Measurements from ENCODE around the gene SEC31A.
A peak's percentile ranks its signal among the peaks of the same experiment; 100 is the strongest.

SEC31A gene

GRCh38 chr4:82810176-82810575, 80.8 kb downstream of the SEC31A start:
- H3K79me2 ChIP-seq (ENCODE audit: control insufficient read depth, insufficient read depth, low read length, unreplicated experiment) = no peaks in the 10 kb centered on the region
- no peak overlapping the region for H3K4me3 ChIP-seq (ENCODE audit: low read depth, low read length)
- H3K27ac ChIP-seq (ENCODE audit: low read depth, low read length) = no peak overlapping the region
- no peak overlapping the region for H2AFZ ChIP-seq (ENCODE audit: low read length, unreplicated experiment)
- H3K4me1 ChIP-seq (ENCODE audit: control insufficient read depth, insufficient read depth, low read length, unreplicated experiment) = no peaks in the 10 kb centered on the region
- H3K36me3 ChIP-seq (ENCODE audit: insufficient read depth, low read length) = no peaks in the 10 kb centered on the region
- H3K27me3 ChIP-seq (ENCODE audit: insufficient read depth, low read length) = no peaks in the 10 kb centered on the region

DNA sequence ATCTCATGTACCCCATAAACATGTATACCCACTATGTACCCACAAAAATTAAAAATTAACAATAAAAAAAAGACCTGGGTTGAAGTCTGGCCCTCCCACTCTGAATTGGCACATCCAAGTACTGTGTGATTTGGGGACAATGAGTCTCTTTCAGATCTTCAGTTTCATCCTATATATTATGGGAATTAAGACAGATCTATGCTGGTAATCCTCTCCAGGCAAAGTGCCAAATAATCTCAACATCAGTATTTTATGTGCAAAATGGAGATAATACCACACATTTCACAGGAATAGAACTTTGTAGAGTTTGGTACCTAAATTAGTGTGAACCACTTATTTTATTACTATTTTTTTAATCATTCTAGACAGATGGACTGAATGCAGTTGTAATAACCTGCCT, 81.3 kb downstream of the SEC31A start:
- Histone ChIP-seq H3K27me3 (ENCODE audit: insufficient read depth, low read length) (no peaks in the 10 kb centered on the region), H3K4me1 (ENCODE audit: control insufficient read depth, insufficient read depth, low read length, unreplicated experiment) (no peaks in the 10 kb centered on the region), H2AFZ (ENCODE audit: low read length, unreplicated experiment) (no peak overlapping the region), H3K27ac (ENCODE audit: low read depth, low read length) (no peak overlapping the region), H3K36me3 (ENCODE audit: insufficient read depth, low read length) (no peaks in the 10 kb centered on the region), H3K79me2 (ENCODE audit: control insufficient read depth, insufficient read depth, low read length, unreplicated experiment) (no peaks in the 10 kb centered on the region), H3K4me3 (ENCODE audit: low read depth, low read length) (no peak overlapping the region)

DNA sequence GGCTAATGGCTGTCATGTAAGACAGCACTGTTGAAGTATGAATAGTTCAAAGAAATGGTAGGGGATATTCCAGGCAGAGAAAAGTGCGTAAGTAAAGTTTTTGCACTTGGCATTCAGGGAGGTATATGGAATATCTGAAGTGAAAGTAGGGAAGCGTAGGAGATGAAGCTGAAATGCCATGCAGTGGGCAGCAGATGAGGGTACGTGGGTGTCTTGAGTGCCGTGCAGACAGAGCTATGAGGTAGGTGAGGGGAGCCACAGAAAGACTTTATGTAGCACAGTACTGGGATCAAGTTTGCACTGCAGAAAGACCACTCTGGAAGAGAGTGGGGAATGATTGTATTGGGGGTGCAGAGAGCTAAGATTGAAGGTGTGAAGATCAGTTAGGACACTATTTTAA, 87.2 kb downstream of the SEC31A start:
- Histone ChIP-seq H3K27me3 (ENCODE audit: insufficient read depth, low read length) (no peaks in the 10 kb centered on the region), H3K4me3 (ENCODE audit: low read depth, low read length) (no peak overlapping the region), H3K36me3 (ENCODE audit: insufficient read depth, low read length) (no peaks in the 10 kb centered on the region), H3K27ac (ENCODE audit: low read depth, low read length) (no peak overlapping the region), H2AFZ (ENCODE audit: low read length, unreplicated experiment) (no peak overlapping the region), H3K79me2 (ENCODE audit: control insufficient read depth, insufficient read depth, low read length, unreplicated experiment) (no peaks in the 10 kb centered on the region), H3K4me1 (ENCODE audit: control insufficient read depth, insufficient read depth, low read length, unreplicated experiment) (no peaks in the 10 kb centered on the region)

GRCh38 chr4:82802911-82803310, 88.0 kb downstream of the SEC31A start:
- Histone ChIP-seq H3K27ac (ENCODE audit: low read depth, low read length) (no peak overlapping the region), H3K4me1 (ENCODE audit: control insufficient read depth, insufficient read depth, low read length, unreplicated experiment) (no peaks in the 10 kb centered on the region), H2AFZ (ENCODE audit: low read length, unreplicated experiment) (no peak overlapping the region)

GRCh38 chr4:82801910-82802521, 88.9 kb downstream of the SEC31A start:
- Histone ChIP-seq H2AFZ (ENCODE audit: low read length, unreplicated experiment) (no peak overlapping the region), H3K79me2 (ENCODE audit: control insufficient read depth, insufficient read depth, low read length, unreplicated experiment) (no peaks in the 10 kb centered on the region), H3K36me3 (ENCODE audit: insufficient read depth, low read length) (no peaks in the 10 kb centered on the region), H3K4me1 (ENCODE audit: control insufficient read depth, insufficient read depth, low read length, unreplicated experiment) (peaks cover 5% of the 10 kb centered on the region), H3K27me3 (ENCODE audit: insufficient read depth, low read length) (no peaks in the 10 kb centered on the region), H3K4me3 (ENCODE audit: low read depth, low read length) (no peak overlapping the region), H3K27ac (ENCODE audit: low read depth, low read length) (no peak overlapping the region)

More at GRCh38 chr4:82802911-82803310, 88.0 kb downstream of the SEC31A start:
- no peaks in the 10 kb centered on the region for H3K27me3 ChIP-seq (ENCODE audit: insufficient read depth, low read length)
- H3K4me3 ChIP-seq (ENCODE audit: low read depth, low read length) = no peak overlapping the region
- no peaks in the 10 kb centered on the region for H3K79me2 ChIP-seq (ENCODE audit: control insufficient read depth, insufficient read depth, low read length, unreplicated experiment)
- no peaks in the 10 kb centered on the region for H3K36me3 ChIP-seq (ENCODE audit: insufficient read depth, low read length)

DNA sequence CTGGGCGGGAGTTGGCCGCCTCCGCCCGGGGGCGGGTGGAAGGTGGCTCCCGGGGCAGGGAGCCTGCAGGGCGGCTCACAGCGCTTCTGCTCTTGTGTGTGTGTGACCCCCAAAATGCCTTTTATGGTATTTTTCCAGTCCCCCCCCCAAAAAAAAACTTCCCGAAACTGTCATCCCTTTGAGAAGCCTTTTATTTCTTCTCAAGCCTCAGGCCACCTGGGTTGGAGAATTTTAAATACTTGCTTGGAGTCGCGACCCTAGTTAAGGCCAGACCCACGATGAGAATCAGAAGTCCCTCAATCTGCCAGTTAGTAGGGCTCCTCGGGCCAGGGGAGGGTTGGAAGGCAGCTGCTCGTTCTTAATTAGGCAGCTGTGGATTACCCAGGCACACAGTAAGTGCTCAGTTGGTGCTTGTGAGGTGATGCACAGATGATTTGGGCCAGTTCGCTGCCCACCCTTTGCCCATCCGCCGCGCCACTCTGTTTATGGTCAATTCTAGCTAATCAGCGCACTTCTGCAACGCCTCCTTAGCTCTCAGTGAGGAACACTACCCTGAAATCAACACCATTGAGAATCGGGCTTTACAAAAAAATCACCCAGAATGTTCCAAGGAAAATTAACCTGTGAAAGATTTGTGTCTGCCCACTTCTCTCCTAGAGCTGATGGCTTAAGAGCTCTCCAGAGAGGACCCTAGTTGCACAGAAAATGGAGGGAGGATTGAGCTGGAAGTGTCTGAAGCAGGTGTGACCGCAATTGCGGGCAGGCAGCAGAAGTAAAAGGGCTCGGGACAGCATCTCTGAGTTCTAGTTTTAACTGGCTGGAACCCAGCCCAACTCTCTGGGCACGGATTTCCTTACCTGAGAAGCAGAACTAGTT, 91.7 kb downstream of the SEC31A start:
- no peaks in the 10 kb centered on the region for H3K36me3 ChIP-seq (ENCODE audit: insufficient read depth, low read length)
- H3K27ac ChIP-seq (ENCODE audit: low read depth, low read length) = no peak overlapping the region
- no peaks in the 10 kb centered on the region for H3K27me3 ChIP-seq (ENCODE audit: insufficient read depth, low read length)
- H3K4me1 ChIP-seq (ENCODE audit: control insufficient read depth, insufficient read depth, low read length, unreplicated experiment) = peaks cover 15% of the 10 kb centered on the region
- no peaks in the 10 kb centered on the region for H3K79me2 ChIP-seq (ENCODE audit: control insufficient read depth, insufficient read depth, low read length, unreplicated experiment)
- H3K4me3 ChIP-seq (ENCODE audit: low read depth, low read length) = peak overlapping the region; percentile 89
- peak overlapping the region; percentile 36 for H2AFZ ChIP-seq (ENCODE audit: low read length, unreplicated experiment)

GRCh38 chr4:82798168-82799005, 92.6 kb downstream of the SEC31A start, which contains the start of gene SCD5:
SCD5 (minus strand) TSS chr4:82798796; CDS start chr4:82798537, 259 bp downstream.
- Histone ChIP-seq H2AFZ (ENCODE audit: low read length, unreplicated experiment) (peak within 1 kb of the TSS; percentile 36), H3K27me3 (ENCODE audit: insufficient read depth, low read length) (no peaks in the 10 kb centered on the region), H3K79me2 (ENCODE audit: control insufficient read depth, insufficient read depth, low read length, unreplicated experiment) (no peaks in the 10 kb centered on the region), H3K4me1 (ENCODE audit: control insufficient read depth, insufficient read depth, low read length, unreplicated experiment) (peaks cover 15% of the 10 kb centered on the region), H3K27ac (ENCODE audit: low read depth, low read length) (no peak within 1 kb of the TSS), H3K4me3 (ENCODE audit: low read depth, low read length) (peak within 1 kb of the TSS; percentile 89), H3K36me3 (ENCODE audit: insufficient read depth, low read length) (no peaks in the 10 kb centered on the region)

GRCh38 chr4:82797405-82798111, 93.4 kb downstream of the SEC31A start:
- Histone ChIP-seq H3K27me3 (ENCODE audit: insufficient read depth, low read length) (no peaks in the 10 kb centered on the region), H3K36me3 (ENCODE audit: insufficient read depth, low read length) (no peaks in the 10 kb centered on the region), H3K4me3 (ENCODE audit: low read depth, low read length) (peak overlapping the region; percentile 89), H3K79me2 (ENCODE audit: control insufficient read depth, insufficient read depth, low read length, unreplicated experiment) (peaks cover 3% of the 10 kb centered on the region), H3K4me1 (ENCODE audit: control insufficient read depth, insufficient read depth, low read length, unreplicated experiment) (peaks cover 20% of the 10 kb centered on the region), H2AFZ (ENCODE audit: low read length, unreplicated experiment) (no peak overlapping the region), H3K27ac (ENCODE audit: low read depth, low read length) (no peak overlapping the region)

GRCh38 chr4:82797040-82797404, 93.9 kb downstream of the SEC31A start:
- Histone ChIP-seq H3K36me3 (ENCODE audit: insufficient read depth, low read length) (no peaks in the 10 kb centered on the region), H3K27me3 (ENCODE audit: insufficient read depth, low read length) (no peaks in the 10 kb centered on the region), H3K4me1 (ENCODE audit: control insufficient read depth, insufficient read depth, low read length, unreplicated experiment) (peaks cover 20% of the 10 kb centered on the region), H2AFZ (ENCODE audit: low read length, unreplicated experiment) (no peak overlapping the region), H3K79me2 (ENCODE audit: control insufficient read depth, insufficient read depth, low read length, unreplicated experiment) (peaks cover 7% of the 10 kb centered on the region), H3K4me3 (ENCODE audit: low read depth, low read length) (peak overlapping the region; percentile 89), H3K27ac (ENCODE audit: low read depth, low read length) (no peak overlapping the region)
